Panc1 (cell line): Measurements from ENCODE around the gene NAGPA. TPM values are rescaled to one million over a fixed set of nuclear protein-coding genes. Genes with fewer than 3 reads are reported as not detected.

Experiments used
- ATAC-seq: fragments of 200-7000 bp; cut with Tn5 transposase; 2 replicates; pipeline ENCODE4 v1.9.1; 2020; ENCODE audit warnings: mild to moderate bottlenecking, moderate library complexity
- BruUV-seq: library from RNA; stranded (reverse); fragments of 400-500 nt; replicated peaks from 2 replicates; lab custom pipeline; 2021; lab: Mats Ljungman, UMichigan
- CTCF ChIA-PET: fragments of 300-600 bp; sonication (Branson Sonifier 250); formaldehyde crosslinking; loops from one replicate; lab custom pipeline; 2022; ENCODE audit warnings: antibody characterized with exemption; lab: Charles Lee
- POLR2A ChIA-PET: fragments of 300-600 bp; sonication (Branson Sonifier 250); formaldehyde crosslinking; loops from one replicate; lab custom pipeline; 2022; ENCODE audit warnings: antibody characterized with exemption; lab: Charles Lee
- DNase-seq: peaks from one replicate; pipeline ENCODE4 v3.0.0-alpha.2; 2010; ENCODE audit warnings: low read depth, low spot score
- H3K27ac ChIP-seq: 2 replicates; pipeline ENCODE4 v1.5.1; 2011; ENCODE audit warnings: mild to moderate bottlenecking, low read length, inconsistent platforms
- H3K27me3 ChIP-seq: fragments of 200-500 bp; sonication (Bioruptor generic); 2 replicates; pipeline ENCODE4 v1.6.0; 2014; ENCODE audit warnings: low read length, inconsistent platforms; ENCODE audit not compliant: control insufficient read depth, insufficient read depth
- H3K36me3 ChIP-seq: fragments of 200-500 bp; sonication (Bioruptor generic); 2 replicates; pipeline ENCODE4 v1.5.1; 2014; ENCODE audit warnings: inconsistent platforms, mild to moderate bottlenecking, low read length, moderate library complexity; ENCODE audit not compliant: control insufficient read depth, insufficient read depth
- H3K4me1 ChIP-seq: 2 replicates; pipeline ENCODE4 v1.5.1; 2011; ENCODE audit warnings: inconsistent platforms, mild to moderate bottlenecking, low read length, moderate library complexity; ENCODE audit not compliant: control insufficient read depth, insufficient read depth
- H3K4me3 ChIP-seq, 2 experiments: 2 replicates each; pipeline ENCODE4 v1.5.1; 2011 to 2012; ENCODE audit warnings: low read depth in 2 of 2, low read length in 2 of 2, mild to moderate bottlenecking in 2 of 2, inconsistent platforms in 1 of 2, moderate library complexity in 1 of 2
- H3K9me3 ChIP-seq: fragments of 200-500 bp; sonication (Bioruptor generic); 2 replicates; pipeline ENCODE4 v1.5.1; 2014; ENCODE audit warnings: low read depth, mild to moderate bottlenecking, inconsistent platforms, low read length, moderate library complexity; ENCODE audit not compliant: control insufficient read depth, insufficient read depth
- CTCF ChIP-seq: fragments of 450-650 bp; IDR thresholded peaks from 2 replicates; pipeline ENCODE4 v1.5.1; 2017; ENCODE audit warnings: mild to moderate bottlenecking
- POLR2AphosphoS5 ChIP-seq: IDR thresholded peaks from 2 replicates; pipeline ENCODE4 v1.6.1; 2012; ENCODE audit warnings: mild to moderate bottlenecking, low read depth, low read length, moderate library complexity
- REST ChIP-seq, 2 experiments: IDR thresholded peaks; 2 replicates each; pipeline ENCODE4 v1.6.1; 2011 to 2012; ENCODE audit warnings: low read depth in 2 of 2, control low read depth in 1 of 2, low read length in 1 of 2, mild to moderate bottlenecking in 1 of 2, moderate library complexity in 1 of 2; ENCODE audit not compliant: insufficient read depth in 1 of 2
- SIN3A ChIP-seq: IDR thresholded peaks from 2 replicates; pipeline ENCODE4 v1.6.1; 2012; ENCODE audit warnings: low read depth, mild to moderate bottlenecking, low read length, moderate library complexity, borderline replicate concordance; ENCODE audit not compliant: insufficient read depth
- TCF7L2 ChIP-seq: IDR thresholded peaks from 2 replicates; pipeline ENCODE4 v1.6.1; 2011; ENCODE audit warnings: mild to moderate bottlenecking, low read depth, low read length, inconsistent platforms
- in situ Hi-C: cut with HindIII; loops from 2 replicates; pipeline ENCODE4 v1.10.0; 2016; ENCODE audit warnings: low sequenced_read_pairs, low pct_unique_long_range_greater_than_20kb
- intact Hi-C: fragments of 100-400 bp; cut with micrococcal nuclease; formaldehyde crosslinking; loops from one replicate; pipeline ENCODE4 v1.10.0; 2022; ENCODE audit not compliant: unreplicated experiment
- total RNA-seq: library from RNA; stranded (reverse); gene quantifications from one replicate; pipeline ENCODE4 v1.2.1, GENCODE V29; 2021; ENCODE audit not compliant: unreplicated experiment

NAGPA gene
- total RNA-seq, 1 experiment from 2014 or later: 19.2 TPM

DNA sequence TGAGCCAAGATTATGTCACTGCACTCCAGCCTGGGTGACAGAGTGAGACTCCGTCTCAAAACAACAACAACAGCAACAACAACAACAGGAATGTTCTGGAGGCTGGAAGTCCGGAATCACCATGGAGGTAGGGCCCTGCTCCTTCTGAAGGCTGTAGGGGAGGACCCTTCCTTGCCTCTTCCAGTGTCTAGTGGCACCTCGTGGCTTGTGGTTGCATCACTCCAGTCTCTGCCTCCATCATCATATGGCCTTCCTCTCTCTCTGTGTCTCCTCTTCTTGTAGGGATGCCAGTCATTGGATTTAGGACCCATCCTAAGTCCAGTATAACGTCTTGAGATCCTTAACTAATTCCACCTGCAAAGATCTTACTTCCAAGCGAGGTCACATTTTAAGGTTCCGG, 14.0 kb downstream of the NAGPA start:
- Histone ChIP-seq H3K9me3 (no peaks in the 10 kb centered on the region), H3K27ac (no peak overlapping the region), H3K4me1 (peaks cover under 1% of the 10 kb centered on the region; the same call in 1 of the 2 replicates), H3K27me3 (no peaks in the 10 kb centered on the region), H3K36me3 (no peaks in the 10 kb centered on the region), H3K4me3 (no peak overlapping the region)
- DNase-seq (no peak), ATAC-seq (no peak)
- POLR2A ChIA-PET: no interaction called here
- intact Hi-C loops: no loop called here
- CTCF ChIA-PET: no interaction called here
- in situ Hi-C loops: no loop called here
- BruUV-seq: no TSS peak
- TF ChIP-seq CTCF: no peak
- no peak for TF ChIP-seq TCF7L2
- no peak for TF ChIP-seq REST (IDR thresholded peaks at IDR 0.05; ENCODE audit: insufficient read depth in 1 of 2, low read depth in 2 of 2, low read length in 1 of 2)
- no peak for TF ChIP-seq SIN3A
- no peak for TF ChIP-seq POLR2AphosphoS5

DNA sequence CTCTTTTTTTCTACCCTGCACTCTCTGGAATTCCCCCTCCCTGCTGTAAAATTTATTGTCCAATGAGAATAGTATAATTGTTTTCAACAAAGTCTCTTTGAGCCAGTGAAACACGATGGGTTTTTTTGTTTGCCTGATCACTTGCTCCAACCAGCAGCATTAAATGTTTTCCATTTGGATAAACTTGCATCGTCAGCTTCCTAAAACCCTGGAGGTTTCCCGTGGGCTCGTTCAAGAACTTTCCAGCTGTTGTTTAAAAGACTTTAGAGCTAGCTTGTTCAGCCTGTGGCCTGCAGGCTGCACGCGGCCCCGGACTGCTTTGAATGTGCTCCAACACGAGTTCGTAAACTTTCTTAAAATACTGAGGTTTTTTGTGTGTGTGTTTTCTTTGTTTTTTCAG, 14.9 kb downstream of the NAGPA start:
- in situ Hi-C loops: no loop called here
- Histone ChIP-seq H3K36me3 (no peaks in the 10 kb centered on the region), H3K9me3 (no peaks in the 10 kb centered on the region), H3K4me1 (no peaks in the 10 kb centered on the region), H3K4me3 (no peak overlapping the region), H3K27me3 (no peaks in the 10 kb centered on the region), H3K27ac (no peak overlapping the region)
- POLR2A ChIA-PET: no interaction called here
- DNase-seq (no peak), ATAC-seq (no peak)
- intact Hi-C loops: no loop called here
- CTCF ChIA-PET: interaction anchor here (0.6 kb wide), 1 partner anchor 362 kb away, joined by 3 read pairs; no protein-coding TSS in a partner anchor
- no TSS peak for BruUV-seq
- no peak for TF ChIP-seq POLR2AphosphoS5
- TF ChIP-seq SIN3A: no peak
- no peak for TF ChIP-seq TCF7L2

- Histone ChIP-seq H3K27ac (no peak overlapping the region), H3K4me3 (no peak overlapping the region), H3K27me3 (no peaks in the 10 kb centered on the region), H3K36me3 (no peaks in the 10 kb centered on the region), H3K4me1 (no peaks in the 10 kb centered on the region), H3K9me3 (no peaks in the 10 kb centered on the region)
- ATAC-seq (no peak), DNase-seq (no peak)
- no TSS peak for BruUV-seq
- POLR2A ChIA-PET: no interaction called here
- CTCF ChIA-PET: no interaction called here
- in situ Hi-C loops (no loop called here), intact Hi-C loops (no loop called here)
- TF ChIP-seq REST (IDR thresholded peaks at IDR 0.05; ENCODE audit: insufficient read depth in 1 of 2, low read depth in 2 of 2, low read length in 1 of 2) (no peak), POLR2AphosphoS5 (no peak), TCF7L2 (no peak), SIN3A (no peak), CTCF (no peak)
These were observed 16.1 kb downstream of the NAGPA start for GRCh38 chr16:5017678-5017969.
